Stimulated activated CD8-positive, alpha-beta memory T cell treated with anti-CD3 and anti-CD28 coated beads, Interleukin-2, amount 100 ng/mL, for 1 hour (primary cell): ENCODE results near the gene DNMT3A.
"Not testable (repeated sequence)": the region's sequence is repeated elsewhere in the genome, so short reads cannot be mapped to it uniquely, and the experiment has no call there.

Experiments used
- DNase-seq, 2 donors: peaks; one replicate each; pipeline ENCODE4 v3.0.0-alpha.2; 2020; ENCODE audit warnings: low read depth in 2 of 2

Gene DNMT3A

GRCh38 chr2:25285265-25286024 lies 56.3 kb downstream of the DNMT3A start:
- no peak for DNase-seq

GRCh38 chr2:25284756-25285155 lies 57.0 kb downstream of the DNMT3A start:
- DNase-seq: no peak

- DNase-seq: no peak
Observed at GRCh38 chr2:25283921-25284320, 57.8 kb downstream of the DNMT3A start.

- DNase-seq: no peak
Observed at GRCh38 chr2:25281941-25282340, 59.8 kb downstream of the DNMT3A start.

GRCh38 chr2:25281522-25281921 lies 60.2 kb downstream of the DNMT3A start:
- no peak for DNase-seq

GRCh38 chr2:25280051-25280687 lies 61.6 kb downstream of the DNMT3A start:
- no peak for DNase-seq

- no peak for DNase-seq
Observed at GRCh38 chr2:25279091-25279651, 62.6 kb downstream of the DNMT3A start.

GRCh38 chr2:25276569-25277465 lies 64.9 kb downstream of the DNMT3A start:
- DNase-seq: peak; percentile 55 to 58

- no peak for DNase-seq
Observed at GRCh38 chr2:25275575-25275965, 66.2 kb downstream of the DNMT3A start.

GRCh38 chr2:25274868-25275574 lies 66.7 kb downstream of the DNMT3A start:
- no peak for DNase-seq

- no peak for DNase-seq
Observed at GRCh38 chr2:25273985-25274535, 67.7 kb downstream of the DNMT3A start.

- not testable (repeated sequence) for DNase-seq
Observed at GRCh38 chr2:25272705-25273104, 69.0 kb downstream of the DNMT3A start.

- no peak for DNase-seq
Observed at GRCh38 chr2:25270061-25270460, 71.7 kb downstream of the DNMT3A start.

- no peak for DNase-seq
Observed at GRCh38 chr2:25269233-25269632, 72.5 kb downstream of the DNMT3A start.

- no peak for DNase-seq
Observed at GRCh38 chr2:25268139-25268538, 73.6 kb downstream of the DNMT3A start.

- DNase-seq: no peak
Observed at GRCh38 chr2:25266399-25266798, 75.3 kb downstream of the DNMT3A start.

GRCh38 chr2:25265802-25266201 lies 75.9 kb downstream of the DNMT3A start:
- DNase-seq: no peak

- DNase-seq: no peak
Observed at GRCh38 chr2:25265001-25265400, 76.7 kb downstream of the DNMT3A start.

GRCh38 chr2:25262288-25262687 lies 79.4 kb downstream of the DNMT3A start:
- no peak for DNase-seq

GRCh38 chr2:25259737-25260124 lies 82.0 kb downstream of the DNMT3A start:
- DNase-seq: no peak
